HG02588 (cell line): Measurements from ENCODE around the gene QRICH2.
"Not testable (repeated sequence)": the region's sequence is repeated elsewhere in the genome, so short reads cannot be mapped to it uniquely, and the experiment has no call there.

Experiments
- ATAC-seq: cut with Tn5 transposase; IDR thresholded peaks from one replicate; pipeline ENCODE4 v1.9.1; 2021; ENCODE audit warnings: mild to moderate bottlenecking, moderate library complexity; ENCODE audit not compliant: unreplicated experiment

QRICH2 gene

GRCh38 chr17:76267051-76267576 is 41.0 kb downstream of the QRICH2 start:
- no peak for ATAC-seq

- ATAC-seq = no peak
Measured at GRCh38 chr17:76266244-76266938, 41.7 kb downstream of the QRICH2 start.

- ATAC-seq = no peak
Measured at GRCh38 chr17:76265624-76266243, 42.3 kb downstream of the QRICH2 start.

GRCh38 chr17:76264755-76265623 is 43.1 kb downstream of the QRICH2 start, which contains the start of gene UBALD2:
UBALD2 (plus strand) TSS chr17:76265348; CDS start chr17:76265506, 158 bp downstream.
- peak; percentile 73 for ATAC-seq

GRCh38 chr17:76264425-76264754 is 43.7 kb downstream of the QRICH2 start:
- ATAC-seq = peak; percentile 0

GRCh38 chr17:76263896-76264295 is 44.2 kb downstream of the QRICH2 start:
- no peak for ATAC-seq

- ATAC-seq = no peak
Measured at GRCh38 chr17:76262732-76263344, 45.2 kb downstream of the QRICH2 start.

- ATAC-seq = no peak
Measured at GRCh38 chr17:76261421-76262215, 46.5 kb downstream of the QRICH2 start.

- ATAC-seq = no peak
Measured at GRCh38 chr17:76260669-76261068, 47.4 kb downstream of the QRICH2 start.

- ATAC-seq = no peak
Measured at GRCh38 chr17:76260220-76260619, 47.9 kb downstream of the QRICH2 start.

- not testable (repeated sequence) for ATAC-seq
Measured at GRCh38 chr17:76256430-76257050, 51.5 kb downstream of the QRICH2 start.

GRCh38 chr17:76255801-76256429 is 52.2 kb downstream of the QRICH2 start:
- ATAC-seq = no peak

- no peak for ATAC-seq
Measured at GRCh38 chr17:76254275-76254674, 53.8 kb downstream of the QRICH2 start.

GRCh38 chr17:76253841-76254240 is 54.2 kb downstream of the QRICH2 start:
- no peak for ATAC-seq

GRCh38 chr17:76252967-76253766 is 54.9 kb downstream of the QRICH2 start:
- ATAC-seq = not testable (repeated sequence)

- ATAC-seq = no peak
Measured at GRCh38 chr17:76252040-76252954, 55.8 kb downstream of the QRICH2 start.

- ATAC-seq = no peak
Measured at GRCh38 chr17:76251478-76252039, 56.5 kb downstream of the QRICH2 start.
